Diencephalon (tissue), 1 donor: ENCODE data around the gene ZNF514. TPM values are rescaled to one million over a fixed set of nuclear protein-coding genes. Genes with fewer than 3 reads are reported as not detected.

Source experiments
- total RNA-seq: library from RNA; depleted of rRNA; stranded (reverse); fragments of >200 nt; gene quantifications from one replicate; pipeline ENCODE4 v1.2.3, GENCODE V29; 2014

The ZNF514 gene
- 24.5 TPM for total RNA-seq

GRCh38 chr2:95159690-95160449 lies at the start of gene ZNF514:
TSS of gene ZNF514 (minus strand) at chr2:95159848. CDS start at chr2:95153253, 6,595 bp downstream.

GRCh38 chr2:95207111-95207961 lies 47.7 kb upstream of the ZNF514 start, which contains the start of gene ZNF892:
TSS of gene ZNF892 (plus strand) at chr2:95207521. CDS start at chr2:95207816, 295 bp downstream.

GRCh38 chr2:95165371-95166064 lies 5.9 kb upstream of the ZNF514 start, which contains the start of gene ZNF2:
TSS of gene ZNF2 (plus strand) at chr2:95165809. CDS start at chr2:95176227, 10,418 bp downstream.

GRCh38 chr2:95121407-95122196 lies 38.0 kb downstream of the ZNF514 start, which contains the start of gene MRPS5:
TSS of gene MRPS5 (minus strand) at chr2:95121808. CDS start at chr2:95121791, 17 bp downstream.

Other genes starting within 250 kb of the ZNF514 start
- not detected for gene MAL, start 134.1 kb downstream of the ZNF514 start, total RNA-seq
- 43.8 TPM for gene MRPS5, start 38.0 kb downstream of the ZNF514 start, total RNA-seq
- gene ZNF2, start 6.0 kb upstream of the ZNF514 start, total RNA-seq = 8.8 TPM
- 28.8 TPM for gene ZNF892, start 47.7 kb upstream of the ZNF514 start, total RNA-seq
- gene PROM2, start 114.6 kb upstream of the ZNF514 start, total RNA-seq = 2.1 TPM
- 12.7 TPM for gene KCNIP3, start 137.5 kb upstream of the ZNF514 start, total RNA-seq
- gene FAHD2A, start 242.9 kb upstream of the ZNF514 start, total RNA-seq = 13.6 TPM